ENCODE data around the gene NECTIN1. TPM values are rescaled to one million over a fixed set of nuclear protein-coding genes. Genes with fewer than 3 reads are reported as not detected.

NECTIN1 gene
- total RNA-seq, 2 donors from 2014 or later, result 29.3 to 45.3 TPM

GRCh38 chr11:119771172-119771770 lies 42.3 kb upstream of the NECTIN1 start:
- H3K4me3 ChIP-seq (ENCODE audit: low read length), result no peak overlapping the region
- Mint-ChIP-seq H3K4me3 (no peak overlapping the region), H3K27ac (no peak overlapping the region), H3K27me3 (ENCODE audit: insufficient read depth) (peaks cover 35% of the 10 kb centered on the region), H3K9me3 (no peaks in the 10 kb centered on the region), H3K36me3 (ENCODE audit: low read depth) (no peaks in the 10 kb centered on the region), H3K4me1 (no peaks in the 10 kb centered on the region)
- H3K4me1 ChIP-seq (ENCODE audit: control insufficient read depth, insufficient read depth, low read length), result no peaks in the 10 kb centered on the region
- no peak overlapping the region for H3K9ac ChIP-seq (ENCODE audit: extremely low read depth, low read length, poor library complexity, severe bottlenecking)
- no peaks in the 10 kb centered on the region for H3K9me3 ChIP-seq (ENCODE audit: control insufficient read depth, low read length)
- H3K27ac ChIP-seq (ENCODE audit: low read depth, low read length), result no peak overlapping the region
- DNase-seq, result no peak
- H3K27me3 ChIP-seq (ENCODE audit: control insufficient read depth, insufficient read depth, low read length, poor library complexity, severe bottlenecking), result peaks cover 12% of the 10 kb centered on the region
- 91 to 92% methylated on average over 2 to 8 of the region's 9 CpGs for WGBS, 2 experiments (ENCODE audit: insufficient coverage in 1 of 2, insufficient read length in 1 of 2)
- no peaks in the 10 kb centered on the region for H3K36me3 ChIP-seq (ENCODE audit: control insufficient read depth, insufficient read depth, low read length)
- TF ChIP-seq CTCF (conservative IDR thresholded peaks at IDR 0.05), result no peak

GRCh38 chr11:119765628-119766027 lies 36.6 kb upstream of the NECTIN1 start:
- H3K9me3 Mint-ChIP-seq, result no peaks in the 10 kb centered on the region
- no peak overlapping the region for H3K4me3 Mint-ChIP-seq
- Histone ChIP-seq H3K4me1 (ENCODE audit: control insufficient read depth, insufficient read depth, low read length) (peaks cover 3% of the 10 kb centered on the region), H3K27me3 (ENCODE audit: control insufficient read depth, insufficient read depth, low read length, poor library complexity, severe bottlenecking) (peaks cover 8% of the 10 kb centered on the region), H3K9me3 (ENCODE audit: control insufficient read depth, low read length) (no peaks in the 10 kb centered on the region), H3K36me3 (ENCODE audit: control insufficient read depth, insufficient read depth, low read length) (no peaks in the 10 kb centered on the region), H3K9ac (ENCODE audit: extremely low read depth, low read length, poor library complexity, severe bottlenecking) (no peak overlapping the region), H3K4me3 (ENCODE audit: low read length) (no peak overlapping the region), H3K27ac (ENCODE audit: low read depth, low read length) (no peak overlapping the region)
- H3K27ac Mint-ChIP-seq, result no peak overlapping the region
- no peaks in the 10 kb centered on the region for H3K36me3 Mint-ChIP-seq (ENCODE audit: low read depth)
- peaks cover 12% of the 10 kb centered on the region for H3K27me3 Mint-ChIP-seq (ENCODE audit: insufficient read depth)
- TF ChIP-seq CTCF (conservative IDR thresholded peaks at IDR 0.05), result no peak
- DNase-seq, result no peak
- peaks cover 5% of the 10 kb centered on the region for H3K4me1 Mint-ChIP-seq
- WGBS, 2 experiments (ENCODE audit: insufficient coverage in 1 of 2, insufficient read length in 1 of 2), result 72 to 74% methylated on average over 2 to 3 of the region's 4 CpGs

DNA sequence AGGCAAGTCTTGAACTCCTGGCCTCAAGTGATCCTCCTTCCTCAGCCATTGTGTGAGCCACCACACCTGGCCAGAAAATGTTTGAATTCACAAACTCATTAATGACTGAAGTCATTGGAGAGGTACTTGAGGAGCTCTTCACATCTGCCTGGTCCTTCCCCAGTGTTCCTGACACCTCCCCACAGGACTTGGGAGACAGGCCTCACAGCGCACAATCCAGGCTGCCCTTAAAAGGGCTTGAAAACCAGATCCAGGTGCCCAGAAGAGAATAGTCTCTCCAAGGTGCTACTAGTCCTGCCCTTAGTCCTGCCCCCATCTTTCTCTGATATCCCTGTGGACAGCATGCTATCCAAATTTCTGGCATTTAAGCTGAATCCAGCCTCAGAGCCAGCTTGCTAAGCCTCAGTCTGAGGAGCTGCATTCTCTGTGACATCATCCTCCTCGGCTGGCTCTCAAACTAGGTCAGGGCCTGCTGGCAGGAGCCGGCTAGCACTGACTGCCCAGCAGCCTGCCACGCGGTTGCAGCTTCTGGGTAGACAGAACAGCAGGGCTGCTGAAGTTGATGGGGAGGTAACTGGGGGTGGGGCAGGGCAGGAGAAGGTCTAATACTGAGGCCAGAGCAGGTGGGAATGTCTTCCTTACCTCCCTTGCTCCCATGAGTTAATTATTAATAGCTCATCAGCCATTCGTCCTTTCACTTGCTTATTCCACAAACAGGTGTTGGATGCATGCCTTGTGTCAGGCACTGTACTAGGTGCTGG lies 35.3 kb upstream of the NECTIN1 start:
- Mint-ChIP-seq H3K4me3 (no peak overlapping the region), H3K4me1 (peaks cover 5% of the 10 kb centered on the region), H3K36me3 (ENCODE audit: low read depth) (no peaks in the 10 kb centered on the region), H3K27ac (no peak overlapping the region), H3K9me3 (no peaks in the 10 kb centered on the region), H3K27me3 (ENCODE audit: insufficient read depth) (peaks cover 12% of the 10 kb centered on the region)
- DNase-seq, result peak; percentile 72
- Histone ChIP-seq H3K4me3 (ENCODE audit: low read length) (no peak overlapping the region), H3K27ac (ENCODE audit: low read depth, low read length) (no peak overlapping the region), H3K27me3 (ENCODE audit: control insufficient read depth, insufficient read depth, low read length, poor library complexity, severe bottlenecking) (peaks cover 9% of the 10 kb centered on the region), H3K36me3 (ENCODE audit: control insufficient read depth, insufficient read depth, low read length) (no peaks in the 10 kb centered on the region), H3K4me1 (ENCODE audit: control insufficient read depth, insufficient read depth, low read length) (peaks cover 3% of the 10 kb centered on the region), H3K9ac (ENCODE audit: extremely low read depth, low read length, poor library complexity, severe bottlenecking) (no peak overlapping the region), H3K9me3 (ENCODE audit: control insufficient read depth, low read length) (no peaks in the 10 kb centered on the region)
- no peak for TF ChIP-seq CTCF (conservative IDR thresholded peaks at IDR 0.05)
- WGBS, 2 experiments (ENCODE audit: insufficient coverage in 1 of 2, insufficient read length in 1 of 2), result 14 to 66% methylated on average over 1 to 5 of the region's 6 CpGs

Measured in endodermal cell (in vitro differentiated cells).